Lower leg skin (tissue), 3 donors: ENCODE measurements around the gene NEIL3.

Experiments used
- POLR2A ChIP-seq, 2 donors: fragments of 450-650 bp; IDR thresholded peaks; one replicate each; pipeline ENCODE4 v1.6.1; 2016 to 2017; ENCODE audit warnings: antibody characterized with exemption in 2 of 2, mild to moderate bottlenecking in 1 of 2, moderate library complexity in 1 of 2
- TF ChIP-seq, protein P1 (sequence below), 3 donors: fragments of 450-650 bp; IDR thresholded peaks; one replicate each; pipeline ENCODE4 v1.5.1; 2016; ENCODE audit warnings: antibody characterized with exemption in 3 of 3, mild to moderate bottlenecking in 3 of 3, moderate library complexity in 2 of 3

DNA sequence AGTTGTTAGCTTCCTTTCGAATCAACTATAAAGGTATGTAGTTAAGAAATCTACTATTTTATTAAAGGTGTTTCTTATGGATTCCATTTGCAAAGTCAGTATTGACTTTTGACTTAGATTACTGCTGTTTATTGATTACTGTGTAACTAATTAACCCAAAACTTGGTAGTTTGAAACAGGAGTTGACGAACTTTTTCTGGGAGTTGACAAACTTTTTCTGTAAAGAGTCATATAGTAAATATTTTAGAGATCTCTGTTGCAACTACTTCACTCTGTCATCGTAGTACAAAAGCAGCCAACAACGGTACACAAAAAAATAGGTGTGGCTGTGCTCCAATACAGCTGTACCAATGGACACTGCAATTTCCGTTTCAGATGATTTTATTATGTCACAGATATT is 102.3 kb downstream of the NEIL3 start:
- TF ChIP-seq, protein P1, sequence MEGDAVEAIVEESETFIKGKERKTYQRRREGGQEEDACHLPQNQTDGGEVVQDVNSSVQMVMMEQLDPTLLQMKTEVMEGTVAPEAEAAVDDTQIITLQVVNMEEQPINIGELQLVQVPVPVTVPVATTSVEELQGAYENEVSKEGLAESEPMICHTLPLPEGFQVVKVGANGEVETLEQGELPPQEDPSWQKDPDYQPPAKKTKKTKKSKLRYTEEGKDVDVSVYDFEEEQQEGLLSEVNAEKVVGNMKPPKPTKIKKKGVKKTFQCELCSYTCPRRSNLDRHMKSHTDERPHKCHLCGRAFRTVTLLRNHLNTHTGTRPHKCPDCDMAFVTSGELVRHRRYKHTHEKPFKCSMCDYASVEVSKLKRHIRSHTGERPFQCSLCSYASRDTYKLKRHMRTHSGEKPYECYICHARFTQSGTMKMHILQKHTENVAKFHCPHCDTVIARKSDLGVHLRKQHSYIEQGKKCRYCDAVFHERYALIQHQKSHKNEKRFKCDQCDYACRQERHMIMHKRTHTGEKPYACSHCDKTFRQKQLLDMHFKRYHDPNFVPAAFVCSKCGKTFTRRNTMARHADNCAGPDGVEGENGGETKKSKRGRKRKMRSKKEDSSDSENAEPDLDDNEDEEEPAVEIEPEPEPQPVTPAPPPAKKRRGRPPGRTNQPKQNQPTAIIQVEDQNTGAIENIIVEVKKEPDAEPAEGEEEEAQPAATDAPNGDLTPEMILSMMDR (IDR thresholded peaks at IDR 0.05) = no peak
- TF ChIP-seq POLR2A (IDR thresholded peaks at IDR 0.05) = no peak
